ENCODE results near the gene CAND2. TPM values are rescaled to one million over a fixed set of nuclear protein-coding genes. Genes with fewer than 3 reads are reported as not detected.
A peak's percentile ranks its signal among the peaks of the same experiment; 100 is the strongest.

The CAND2 gene
- total RNA-seq, 1 donor from 2014 or later: 11.3 TPM

DNA sequence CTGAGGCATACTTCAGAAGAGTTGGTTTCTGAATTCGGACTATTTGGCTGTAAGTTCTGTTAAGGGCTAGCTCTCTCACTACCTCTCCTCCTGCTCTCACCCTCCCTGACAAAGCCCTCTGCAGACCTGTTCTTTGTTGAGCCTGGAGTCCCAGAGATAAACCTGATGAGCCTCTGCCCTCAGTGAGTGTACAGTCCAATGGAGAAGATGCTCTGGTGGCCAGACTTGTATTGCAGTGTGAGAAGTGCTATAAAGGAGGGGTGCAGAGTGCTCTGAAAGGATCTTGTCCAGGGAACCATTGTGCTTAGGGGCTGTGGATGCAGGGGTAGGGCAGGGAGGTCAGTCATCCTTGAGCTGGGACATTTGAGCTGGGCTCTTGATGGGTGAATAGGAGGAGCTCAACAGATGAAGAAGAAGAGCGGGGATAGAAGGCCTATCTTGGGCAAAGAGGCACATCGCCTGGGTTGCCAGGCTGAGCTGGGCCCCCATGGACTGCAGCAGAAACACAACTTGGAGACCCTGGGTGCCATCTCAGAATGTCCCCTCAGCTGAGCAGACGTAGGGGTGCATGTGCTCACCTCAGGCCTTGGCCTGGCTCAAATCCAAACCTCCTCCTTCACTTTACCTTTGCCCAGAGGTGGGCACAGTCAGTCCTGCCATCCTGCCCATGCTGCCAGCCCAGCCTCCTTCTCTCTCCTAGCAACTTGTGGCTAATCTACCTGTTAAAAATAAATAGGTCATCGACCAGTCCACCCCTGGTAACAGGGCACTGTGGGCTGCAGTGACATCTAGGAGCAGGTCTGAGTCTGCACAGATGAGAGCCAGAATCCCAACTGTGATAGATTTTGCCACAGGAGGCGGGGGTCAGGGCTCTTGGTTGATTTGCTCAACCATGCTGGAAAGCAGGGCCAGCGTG lies 3.3 kb downstream of the CAND2 start:
- peaks cover 14% of the 10 kb centered on the region for H3K4me1 Mint-ChIP-seq (ENCODE audit: low read depth)
- H3K27ac Mint-ChIP-seq (ENCODE audit: unreplicated experiment): peak overlapping the region; percentile 59
- TF ChIP-seq, protein P1, sequence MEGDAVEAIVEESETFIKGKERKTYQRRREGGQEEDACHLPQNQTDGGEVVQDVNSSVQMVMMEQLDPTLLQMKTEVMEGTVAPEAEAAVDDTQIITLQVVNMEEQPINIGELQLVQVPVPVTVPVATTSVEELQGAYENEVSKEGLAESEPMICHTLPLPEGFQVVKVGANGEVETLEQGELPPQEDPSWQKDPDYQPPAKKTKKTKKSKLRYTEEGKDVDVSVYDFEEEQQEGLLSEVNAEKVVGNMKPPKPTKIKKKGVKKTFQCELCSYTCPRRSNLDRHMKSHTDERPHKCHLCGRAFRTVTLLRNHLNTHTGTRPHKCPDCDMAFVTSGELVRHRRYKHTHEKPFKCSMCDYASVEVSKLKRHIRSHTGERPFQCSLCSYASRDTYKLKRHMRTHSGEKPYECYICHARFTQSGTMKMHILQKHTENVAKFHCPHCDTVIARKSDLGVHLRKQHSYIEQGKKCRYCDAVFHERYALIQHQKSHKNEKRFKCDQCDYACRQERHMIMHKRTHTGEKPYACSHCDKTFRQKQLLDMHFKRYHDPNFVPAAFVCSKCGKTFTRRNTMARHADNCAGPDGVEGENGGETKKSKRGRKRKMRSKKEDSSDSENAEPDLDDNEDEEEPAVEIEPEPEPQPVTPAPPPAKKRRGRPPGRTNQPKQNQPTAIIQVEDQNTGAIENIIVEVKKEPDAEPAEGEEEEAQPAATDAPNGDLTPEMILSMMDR (IDR thresholded peaks at IDR 0.05): no peak
- no peaks in the 10 kb centered on the region for H3K27me3 Mint-ChIP-seq (ENCODE audit: low read depth)
- no peaks in the 10 kb centered on the region for H3K9me3 Mint-ChIP-seq (ENCODE audit: low read depth)
- H3K36me3 Mint-ChIP-seq (ENCODE audit: low read depth): peaks cover 9% of the 10 kb centered on the region
- no peak for DNase-seq (ENCODE audit: low spot score)
- no peak overlapping the region for H3K4me3 Mint-ChIP-seq (ENCODE audit: unreplicated experiment)

GRCh38 chr3:12803371-12803770 lies 6.9 kb downstream of the CAND2 start:
- H3K9me3 Mint-ChIP-seq (ENCODE audit: low read depth): no peaks in the 10 kb centered on the region
- no peak overlapping the region for H3K27ac Mint-ChIP-seq (ENCODE audit: unreplicated experiment)
- no peak for DNase-seq (ENCODE audit: low spot score)
- H3K27me3 Mint-ChIP-seq (ENCODE audit: low read depth): no peaks in the 10 kb centered on the region
- TF ChIP-seq, protein P1 (IDR thresholded peaks at IDR 0.05): no peak
- H3K4me1 Mint-ChIP-seq (ENCODE audit: low read depth): no peaks in the 10 kb centered on the region
- peaks cover 14% of the 10 kb centered on the region for H3K36me3 Mint-ChIP-seq (ENCODE audit: low read depth)
- no peak overlapping the region for H3K4me3 Mint-ChIP-seq (ENCODE audit: unreplicated experiment)

GRCh38 chr3:12807066-12807465 lies 10.6 kb downstream of the CAND2 start:
- Mint-ChIP-seq H3K4me1 (ENCODE audit: low read depth) (peaks cover 9% of the 10 kb centered on the region), H3K9me3 (ENCODE audit: low read depth) (no peaks in the 10 kb centered on the region), H3K27me3 (ENCODE audit: low read depth) (no peaks in the 10 kb centered on the region), H3K27ac (ENCODE audit: unreplicated experiment) (no peak overlapping the region), H3K36me3 (ENCODE audit: low read depth) (peaks cover 14% of the 10 kb centered on the region), H3K4me3 (ENCODE audit: unreplicated experiment) (no peak overlapping the region)
- no peak for DNase-seq (ENCODE audit: low spot score)
- TF ChIP-seq, protein P1 (IDR thresholded peaks at IDR 0.05): no peak

- TF ChIP-seq, protein P1 (IDR thresholded peaks at IDR 0.05): no peak
- DNase-seq (ENCODE audit: low spot score): no peak
- Mint-ChIP-seq H3K4me1 (ENCODE audit: low read depth) (peaks cover 9% of the 10 kb centered on the region), H3K4me3 (ENCODE audit: unreplicated experiment) (no peak overlapping the region), H3K27ac (ENCODE audit: unreplicated experiment) (no peak overlapping the region), H3K27me3 (ENCODE audit: low read depth) (no peaks in the 10 kb centered on the region), H3K9me3 (ENCODE audit: low read depth) (no peaks in the 10 kb centered on the region), H3K36me3 (ENCODE audit: low read depth) (peaks cover 14% of the 10 kb centered on the region)
Measured at GRCh38 chr3:12807601-12808359, 11.3 kb downstream of the CAND2 start.

DNA sequence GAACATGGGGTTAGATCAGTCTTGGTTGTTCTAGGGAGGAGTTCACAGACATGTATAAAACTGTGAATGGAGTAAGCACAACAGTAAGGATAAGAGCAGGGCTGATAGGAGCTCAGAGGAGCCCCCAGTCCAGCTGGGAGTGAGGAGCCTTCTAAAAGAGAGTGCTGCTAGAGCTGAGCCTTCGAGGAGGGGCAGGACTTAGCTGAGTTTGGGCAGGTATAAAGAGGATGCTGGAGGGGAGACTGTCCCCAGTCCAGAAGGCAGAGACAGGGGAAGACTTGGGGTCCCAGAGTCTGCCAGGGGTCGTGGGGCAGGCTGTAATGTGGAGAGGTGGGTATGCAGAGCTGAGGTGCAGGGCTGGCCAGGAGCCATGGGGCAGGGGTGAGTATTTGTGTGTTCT lies 12.1 kb downstream of the CAND2 start:
- H3K9me3 Mint-ChIP-seq (ENCODE audit: low read depth): no peaks in the 10 kb centered on the region
- TF ChIP-seq, protein P1 (IDR thresholded peaks at IDR 0.05): no peak
- no peak overlapping the region for H3K27ac Mint-ChIP-seq (ENCODE audit: unreplicated experiment)
- H3K4me3 Mint-ChIP-seq (ENCODE audit: unreplicated experiment): no peak overlapping the region
- H3K4me1 Mint-ChIP-seq (ENCODE audit: low read depth): peaks cover 9% of the 10 kb centered on the region
- H3K27me3 Mint-ChIP-seq (ENCODE audit: low read depth): no peaks in the 10 kb centered on the region
- DNase-seq (ENCODE audit: low spot score): no peak
- H3K36me3 Mint-ChIP-seq (ENCODE audit: low read depth): peaks cover 13% of the 10 kb centered on the region

Data from chondrocyte (in vitro differentiated cells).